ENCODE data around the gene TK2.

GRCh38 chr16:66510298-66510697 is 39.6 kb downstream of the TK2 start:
- no peak for TF ChIP-seq MAX (IDR thresholded peaks at IDR 0.05)
- TF ChIP-seq CTCF (IDR thresholded peaks at IDR 0.05; ENCODE audit: low read depth, low read length, missing input control): no peak
- TF ChIP-seq YY1 (IDR thresholded peaks at IDR 0.05): no peak
- TF ChIP-seq GABPA (IDR thresholded peaks at IDR 0.05 in 1 of 2, conservative IDR thresholded peaks at IDR 0.05 in 1 of 2): no peak
- TF ChIP-seq RAD21 (IDR thresholded peaks at IDR 0.05): no peak
- TF ChIP-seq FOXA1 (IDR thresholded peaks at IDR 0.05): no peak

Data from liver (tissue), 3 donors.